SK-N-SH (cell line): Measurements from ENCODE around the gene GATAD2B. TPM values are rescaled to one million over a fixed set of nuclear protein-coding genes. Genes with fewer than 3 reads are reported as not detected.

Experiments
- CTCF ChIA-PET: fragments of 300-600, 350-600 bp; formaldehyde crosslinking; extraction: SDS; loops from one replicate; lab custom pipeline; 2021; lab: Yijun Ruan, JAX
- POLR2A ChIA-PET: fragments of 350-600 bp; sonication (Branson Sonifier 250); formaldehyde crosslinking; extraction: SDS; loops from one replicate; lab custom pipeline; 2020; ENCODE audit warnings: antibody characterized with exemption, inconsistent platforms; lab: Yijun Ruan, JAX
- DNase-seq: peaks from one replicate; pipeline ENCODE4 v3.0.0; 2012
- H2AFZ ChIP-seq: fragments of 200-600 bp; sonication (generic); 2 replicates; pipeline ENCODE4 v1.8.1; 2016; ENCODE audit warnings: antibody characterized with exemption, mild to moderate bottlenecking, low read depth
- H3F3A ChIP-seq: fragments of 200-600 bp; sonication (generic); replicated peaks from 2 replicates; pipeline ENCODE3; 2016; ENCODE audit warnings: antibody characterized with exemption, mild to moderate bottlenecking; ENCODE audit not compliant: insufficient read depth
- H3K27ac ChIP-seq, 2 experiments: fragments of 200-500 bp in 1 of 2; fragments of 200-600 bp in 1 of 2; sonication (Bioruptor generic) in 1 of 2; sonication (generic), shearing (Covaris generic) in 1 of 2; 2 replicates each; pipeline versions ENCODE4 v1.5.1 to v1.6.1; 2014 to 2016; ENCODE audit warnings: low read depth in 2 of 2, inconsistent platforms in 1 of 2, low read length in 1 of 2, mild to moderate bottlenecking in 1 of 2, mixed read lengths in 1 of 2
- H3K27me3 ChIP-seq: fragments of 200-600 bp; sonication (generic), shearing (Covaris generic); 2 replicates; pipeline ENCODE4 v1.6.1; 2016; ENCODE audit warnings: mixed run types; ENCODE audit not compliant: insufficient read depth
- H3K36me3 ChIP-seq, 2 experiments: fragments of 200-500 bp in 1 of 2; fragments of 200-600 bp in 1 of 2; sonication (Bioruptor generic) in 1 of 2; sonication (generic) in 1 of 2; replicated peaks in 1 of 2; 2 replicates each; pipeline versions ENCODE3 to v1.5.1; 2014 to 2016; ENCODE audit warnings: low read length in 1 of 2, mild to moderate bottlenecking in 1 of 2; ENCODE audit not compliant: insufficient read depth in 2 of 2, control insufficient read depth in 1 of 2
- H3K4me1 ChIP-seq, 2 experiments: fragments of 200-500 bp in 1 of 2; fragments of 200-600 bp in 1 of 2; sonication (Bioruptor generic) in 1 of 2; sonication (generic), shearing (Covaris generic) in 1 of 2; 2 replicates each; pipeline versions ENCODE4 v1.5.1 to v1.6.1; 2014 to 2016; ENCODE audit warnings: low read depth in 1 of 2, low read length in 1 of 2, mixed run types in 1 of 2; ENCODE audit not compliant: insufficient read depth in 2 of 2, control insufficient read depth in 1 of 2
- H3K4me2 ChIP-seq: fragments of 200-600 bp; sonication (generic), shearing (Covaris generic); 2 replicates; pipeline ENCODE4 v1.6.1; 2017; ENCODE audit warnings: mixed run types
- H3K4me3 ChIP-seq, 2 experiments: fragments of 200-500 bp in 1 of 2; fragments of 200-600 bp in 1 of 2; sonication (Bioruptor generic) in 1 of 2; sonication (generic), shearing (Covaris generic) in 1 of 2; 2 replicates each; pipeline versions ENCODE4 v1.5.1 to v1.8.1; 2014 to 2016; ENCODE audit warnings: low read depth in 2 of 2, inconsistent platforms in 1 of 2, low read length in 1 of 2, mild to moderate bottlenecking in 1 of 2, mixed read lengths in 1 of 2, moderate library complexity in 1 of 2
- H3K79me2 ChIP-seq: fragments of 200-600 bp; sonication (generic); 2 replicates; pipeline ENCODE4 v1.8.1; 2017; ENCODE audit warnings: mild to moderate bottlenecking; ENCODE audit not compliant: insufficient read depth
- H3K9ac ChIP-seq: fragments of 200-600 bp; sonication (generic); 2 replicates; pipeline ENCODE4 v1.6.1; 2017; ENCODE audit warnings: mixed run types
- H3K9me2 ChIP-seq: fragments of 200-600 bp; sonication (generic); 2 replicates; pipeline ENCODE4 v1.6.1; 2017; ENCODE audit warnings: mixed run types
- H3K9me3 ChIP-seq: fragments of 200-600 bp; sonication (generic); 2 replicates; pipeline ENCODE4 v1.6.1; 2017; ENCODE audit warnings: mixed run types, mild to moderate bottlenecking, moderate library complexity
- H4K20me1 ChIP-seq: fragments of 200-600 bp; sonication (generic); 2 replicates; pipeline ENCODE4 v1.6.1; 2017; ENCODE audit warnings: mild to moderate bottlenecking, mixed run types; ENCODE audit not compliant: insufficient read depth
- CHD2 ChIP-seq: fragments of 150-350 bp; IDR thresholded peaks from 2 replicates; pipeline ENCODE4 v1.6.1; 2018; ENCODE audit warnings: low read length; ENCODE audit not compliant: partially characterized antibody
- EP300 ChIP-seq, 2 experiments: IDR thresholded peaks; 2 replicates each; pipeline versions ENCODE4 v1.4.0 to v1.6.1; 2012; ENCODE audit warnings: borderline replicate concordance in 1 of 2, low read depth in 1 of 2, low read length in 1 of 2
- FOXJ3 ChIP-seq: sonication (generic); formaldehyde crosslinking; IDR thresholded peaks from 2 replicates; pipeline ENCODE4 v1.5.1; 2020; ENCODE audit warnings: mild to moderate bottlenecking, missing genetic modification reagents
- FOXM1 ChIP-seq: IDR thresholded peaks from 2 replicates; pipeline ENCODE4 v1.4.0; 2012; ENCODE audit warnings: low read depth, mild to moderate bottlenecking
- GABPA ChIP-seq: IDR thresholded peaks from 2 replicates; pipeline ENCODE4 v1.4.0; 2012; ENCODE audit warnings: low read depth, mild to moderate bottlenecking
- GATA2 ChIP-seq: sonication (generic); formaldehyde crosslinking; IDR thresholded peaks from 2 replicates; pipeline ENCODE4 v1.5.0; 2020; ENCODE audit warnings: mild to moderate bottlenecking, missing genetic modification reagents
- MEF2A ChIP-seq: IDR thresholded peaks from 2 replicates; pipeline ENCODE4 v1.4.0; 2012; ENCODE audit warnings: low read depth, borderline replicate concordance
- MXI1 ChIP-seq: IDR thresholded peaks from 2 replicates; pipeline ENCODE4 v1.6.1; 2012; ENCODE audit warnings: mild to moderate bottlenecking, low read depth, low read length, improper control_type of control experiment
- NFIC ChIP-seq: IDR thresholded peaks from 2 replicates; pipeline ENCODE4 v1.4.0; 2012; ENCODE audit warnings: borderline replicate concordance
- RFX5 ChIP-seq: IDR thresholded peaks from 2 replicates; pipeline ENCODE4 v1.6.1; 2012; ENCODE audit warnings: mild to moderate bottlenecking, improper control_type of control experiment, low read length
- RXRA ChIP-seq: IDR thresholded peaks from 2 replicates; pipeline ENCODE4 v1.4.0; 2012; ENCODE audit warnings: low read depth, mild to moderate bottlenecking, borderline replicate concordance
- SIN3A ChIP-seq: IDR thresholded peaks from 2 replicates; pipeline ENCODE4 v1.6.1; 2012; ENCODE audit warnings: low read depth, mild to moderate bottlenecking, low read length, moderate library complexity, borderline replicate concordance
- TAF1 ChIP-seq: IDR thresholded peaks from 2 replicates; pipeline ENCODE4 v1.6.1; 2012; ENCODE audit warnings: low read depth, mild to moderate bottlenecking, low read length, moderate library complexity, borderline replicate concordance
- WGBS: methylation state at CpG from one replicate; pipeline ENCODE4 v1.1.6; 2017; ENCODE audit warnings: low lambda C conversion rate; 5-methylcytosine and 5-hydroxymethylcytosine counted together
- polyA plus RNA-seq, 3 experiments: library from polyadenylated mRNA; depleted of rRNA; stranded (reverse); fragments of >200 nt; gene quantifications; 2 replicates each; pipeline ENCODE4 v1.2.3, GENCODE V29; 2012
- TF ChIP-seq, protein P1 (sequence below): fragments of 150-350 bp; IDR thresholded peaks from 2 replicates; pipeline ENCODE4 v1.6.1; 2016; ENCODE audit warnings: mild to moderate bottlenecking, low read depth, low read length
- TF ChIP-seq, protein P2 (sequence below): IDR thresholded peaks from 2 replicates; pipeline ENCODE4 v1.6.1; 2012; ENCODE audit warnings: mild to moderate bottlenecking, low read depth, low read length, moderate library complexity
- TF ChIP-seq, protein P3 (sequence below): IDR thresholded peaks from 2 replicates; pipeline ENCODE4 v1.4.0; 2012; ENCODE audit warnings: low read depth, borderline replicate concordance
- TF ChIP-seq, protein P4 (sequence below): fragments of 150-350 bp; IDR thresholded peaks from 2 replicates; pipeline ENCODE4 v1.6.1; 2017; ENCODE audit warnings: antibody characterized with exemption, low read length, low read depth, borderline replicate concordance

The GATAD2B gene
- polyA plus RNA-seq, 1 of the 3 experiments (the other 2 are of a cell fraction): 2.8 TPM

DNA sequence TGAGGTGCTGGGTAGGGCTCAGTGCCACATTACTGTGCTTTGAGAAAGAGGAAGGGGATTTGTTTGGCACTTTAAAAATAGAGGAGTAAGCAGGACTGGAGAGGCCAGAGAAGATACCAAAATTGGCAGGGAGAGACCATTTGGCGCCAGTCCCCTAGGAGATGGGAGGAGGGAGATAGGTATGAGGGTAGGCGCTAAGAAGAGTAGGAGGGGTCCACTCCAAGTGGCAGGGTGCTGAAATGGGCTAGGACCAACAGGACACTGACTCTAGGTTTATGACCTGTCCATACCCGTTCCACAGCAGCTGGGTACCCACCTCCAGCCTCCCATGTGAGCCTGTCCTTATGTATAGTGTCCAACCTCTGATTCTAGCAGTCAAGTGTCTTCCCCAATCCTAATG, 36.7 kb upstream of the GATAD2B start (continued):
- TF ChIP-seq, protein P1, sequence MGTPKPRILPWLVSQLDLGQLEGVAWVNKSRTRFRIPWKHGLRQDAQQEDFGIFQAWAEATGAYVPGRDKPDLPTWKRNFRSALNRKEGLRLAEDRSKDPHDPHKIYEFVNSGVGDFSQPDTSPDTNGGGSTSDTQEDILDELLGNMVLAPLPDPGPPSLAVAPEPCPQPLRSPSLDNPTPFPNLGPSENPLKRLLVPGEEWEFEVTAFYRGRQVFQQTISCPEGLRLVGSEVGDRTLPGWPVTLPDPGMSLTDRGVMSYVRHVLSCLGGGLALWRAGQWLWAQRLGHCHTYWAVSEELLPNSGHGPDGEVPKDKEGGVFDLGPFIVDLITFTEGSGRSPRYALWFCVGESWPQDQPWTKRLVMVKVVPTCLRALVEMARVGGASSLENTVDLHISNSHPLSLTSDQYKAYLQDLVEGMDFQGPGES: no peak
- TF ChIP-seq GATA2 (CRISPR knock-in tag) (no peak), SIN3A (no peak), MEF2A (no peak)
- TF ChIP-seq, protein P2, sequence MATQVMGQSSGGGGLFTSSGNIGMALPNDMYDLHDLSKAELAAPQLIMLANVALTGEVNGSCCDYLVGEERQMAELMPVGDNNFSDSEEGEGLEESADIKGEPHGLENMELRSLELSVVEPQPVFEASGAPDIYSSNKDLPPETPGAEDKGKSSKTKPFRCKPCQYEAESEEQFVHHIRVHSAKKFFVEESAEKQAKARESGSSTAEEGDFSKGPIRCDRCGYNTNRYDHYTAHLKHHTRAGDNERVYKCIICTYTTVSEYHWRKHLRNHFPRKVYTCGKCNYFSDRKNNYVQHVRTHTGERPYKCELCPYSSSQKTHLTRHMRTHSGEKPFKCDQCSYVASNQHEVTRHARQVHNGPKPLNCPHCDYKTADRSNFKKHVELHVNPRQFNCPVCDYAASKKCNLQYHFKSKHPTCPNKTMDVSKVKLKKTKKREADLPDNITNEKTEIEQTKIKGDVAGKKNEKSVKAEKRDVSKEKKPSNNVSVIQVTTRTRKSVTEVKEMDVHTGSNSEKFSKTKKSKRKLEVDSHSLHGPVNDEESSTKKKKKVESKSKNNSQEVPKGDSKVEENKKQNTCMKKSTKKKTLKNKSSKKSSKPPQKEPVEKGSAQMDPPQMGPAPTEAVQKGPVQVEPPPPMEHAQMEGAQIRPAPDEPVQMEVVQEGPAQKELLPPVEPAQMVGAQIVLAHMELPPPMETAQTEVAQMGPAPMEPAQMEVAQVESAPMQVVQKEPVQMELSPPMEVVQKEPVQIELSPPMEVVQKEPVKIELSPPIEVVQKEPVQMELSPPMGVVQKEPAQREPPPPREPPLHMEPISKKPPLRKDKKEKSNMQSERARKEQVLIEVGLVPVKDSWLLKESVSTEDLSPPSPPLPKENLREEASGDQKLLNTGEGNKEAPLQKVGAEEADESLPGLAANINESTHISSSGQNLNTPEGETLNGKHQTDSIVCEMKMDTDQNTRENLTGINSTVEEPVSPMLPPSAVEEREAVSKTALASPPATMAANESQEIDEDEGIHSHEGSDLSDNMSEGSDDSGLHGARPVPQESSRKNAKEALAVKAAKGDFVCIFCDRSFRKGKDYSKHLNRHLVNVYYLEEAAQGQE: no peak

DNA sequence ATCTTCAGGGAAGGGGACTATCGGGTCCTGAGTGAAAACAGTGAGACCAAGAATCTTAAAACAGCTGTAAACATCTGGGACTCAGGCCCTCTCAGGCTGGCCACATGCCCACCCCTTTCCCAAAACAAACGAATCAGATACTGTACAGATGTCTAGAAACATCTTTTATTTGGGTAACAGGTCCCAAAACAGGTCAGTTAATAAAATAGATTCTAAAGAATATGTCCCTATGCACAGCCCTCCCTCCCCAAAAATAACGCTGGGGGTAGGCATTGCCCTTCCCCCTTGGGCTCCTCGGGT, 36.1 kb upstream of the GATAD2B start:
- H3K27me3 ChIP-seq: no peaks in the 10 kb centered on the region
- no peak overlapping the region; a peak in 1 of 4 replicates for H3K4me3 ChIP-seq
- no peak for DNase-seq
- H3K4me2 ChIP-seq: peak overlapping the region; percentile 38; the same call in 1 of the 2 replicates
- H3F3A ChIP-seq: peaks cover 15% of the 10 kb centered on the region
- H3K9me2 ChIP-seq: no peaks in the 10 kb centered on the region
- 33% methylated on average over 4 of the region's 4 CpGs for WGBS
- peaks cover 38% of the 10 kb centered on the region for H4K20me1 ChIP-seq
- no peaks in the 10 kb centered on the region for H3K9me3 ChIP-seq
- peak overlapping the region; percentile 25 to 77; a peak in 3 of 4 replicates for H3K27ac ChIP-seq
- peaks cover 12 to 26% of the 10 kb centered on the region in 2 experiments for H3K36me3 ChIP-seq
- no peak for TF ChIP-seq GATA2 (CRISPR knock-in tag)
- no peak for TF ChIP-seq MXI1
- TF ChIP-seq, protein P1: no peak
- no peak for TF ChIP-seq EP300 (IDR thresholded peaks at IDR 0.05; ENCODE audit: borderline replicate concordance in 1 of 2, low read depth in 1 of 2, low read length in 1 of 2)
- no peak for TF ChIP-seq NFIC
- no peak for TF ChIP-seq CHD2
- no peak for TF ChIP-seq FOXJ3
- no peak for TF ChIP-seq FOXM1
- TF ChIP-seq, protein P3, sequence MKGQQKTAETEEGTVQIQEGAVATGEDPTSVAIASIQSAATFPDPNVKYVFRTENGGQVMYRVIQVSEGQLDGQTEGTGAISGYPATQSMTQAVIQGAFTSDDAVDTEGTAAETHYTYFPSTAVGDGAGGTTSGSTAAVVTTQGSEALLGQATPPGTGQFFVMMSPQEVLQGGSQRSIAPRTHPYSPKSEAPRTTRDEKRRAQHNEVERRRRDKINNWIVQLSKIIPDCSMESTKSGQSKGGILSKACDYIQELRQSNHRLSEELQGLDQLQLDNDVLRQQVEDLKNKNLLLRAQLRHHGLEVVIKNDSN: no peak
- TF ChIP-seq, protein P4, sequence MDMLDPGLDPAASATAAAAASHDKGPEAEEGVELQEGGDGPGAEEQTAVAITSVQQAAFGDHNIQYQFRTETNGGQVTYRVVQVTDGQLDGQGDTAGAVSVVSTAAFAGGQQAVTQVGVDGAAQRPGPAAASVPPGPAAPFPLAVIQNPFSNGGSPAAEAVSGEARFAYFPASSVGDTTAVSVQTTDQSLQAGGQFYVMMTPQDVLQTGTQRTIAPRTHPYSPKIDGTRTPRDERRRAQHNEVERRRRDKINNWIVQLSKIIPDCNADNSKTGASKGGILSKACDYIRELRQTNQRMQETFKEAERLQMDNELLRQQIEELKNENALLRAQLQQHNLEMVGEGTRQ: no peak
- TF ChIP-seq TAF1: no peak
- TF ChIP-seq GABPA: no peak
- no peak for TF ChIP-seq RXRA
- no peak for TF ChIP-seq RFX5
- TF ChIP-seq, all 33 proteins: peak for 0
- ChIA-PET POLR2A (interaction anchor here (0.8 to 4.4 kb wide), 7 partner anchors 8 to 93 kb away, joined by 3 to 32 read pairs (median 4); partner anchors contain the start of genes CREB3L4, DENND4B, GATAD2B and JTB), CTCF (interaction anchor here (0.9 to 8.6 kb wide), 3 partner anchors 8 to 27 kb away, joined by 5 to 51 read pairs (median 50); partner anchors contain the start of genes DENND4B and RAB13)
- H3K79me2 ChIP-seq: peaks cover 69% of the 10 kb centered on the region
- H3K4me1 ChIP-seq: peaks cover 5 to 55% of the 10 kb centered on the region in 2 experiments; a peak in 3 of 4 replicates
- no peak overlapping the region for H2AFZ ChIP-seq
- no peak overlapping the region for H3K9ac ChIP-seq
